Measurements from ENCODE around the gene BFSP1.

Gene BFSP1

GRCh38 chr20:17530716-17531664, at the start of gene BFSP1:
Gene BFSP1, minus strand, starts transcription at chr20:17531379. Its CDS starts 50 bp downstream, at chr20:17531329.
- DNase-seq, result peak; percentile 80

GRCh38 chr20:17580895-17581294, 49.7 kb upstream of the BFSP1 start:
- DNase-seq, result no peak

GRCh38 chr20:17579369-17580039, 48.3 kb upstream of the BFSP1 start:
- no peak for DNase-seq

GRCh38 chr20:17576215-17576614, 45.0 kb upstream of the BFSP1 start:
- DNase-seq, result no peak

GRCh38 chr20:17573463-17573862, 42.3 kb upstream of the BFSP1 start:
- DNase-seq, result no peak

GRCh38 chr20:17572034-17572638, 41.0 kb upstream of the BFSP1 start:
- DNase-seq, result peak; percentile 36

GRCh38 chr20:17571153-17571527, 40.0 kb upstream of the BFSP1 start:
- DNase-seq, result no peak

GRCh38 chr20:17570347-17571152, 39.4 kb upstream of the BFSP1 start:
- peak; percentile 71 for DNase-seq

- peak; percentile 92 for DNase-seq
These were observed 38.6 kb upstream of the BFSP1 start, which contains the start of gene DSTN for GRCh38 chr20:17569616-17570346. Gene DSTN, plus strand, starts transcription at chr20:17570075. Its CDS starts 134 bp downstream, at chr20:17570209.

GRCh38 chr20:17568972-17569521, 37.9 kb upstream of the BFSP1 start:
- peak; percentile 77 for DNase-seq

- DNase-seq, result no peak
These were observed 37.0 kb upstream of the BFSP1 start for GRCh38 chr20:17568045-17568788.

- no peak for DNase-seq
These were observed 35.2 kb upstream of the BFSP1 start for GRCh38 chr20:17566345-17566744.

- no peak for DNase-seq
These were observed 34.1 kb upstream of the BFSP1 start for GRCh38 chr20:17565169-17565845.

- DNase-seq, result no peak
These were observed 31.7 kb upstream of the BFSP1 start for GRCh38 chr20:17562804-17563305.

GRCh38 chr20:17560344-17561074, 29.3 kb upstream of the BFSP1 start:
- DNase-seq, result no peak

GRCh38 chr20:17559338-17559737, 28.2 kb upstream of the BFSP1 start:
- no peak for DNase-seq

GRCh38 chr20:17558941-17559304, 27.7 kb upstream of the BFSP1 start:
- no peak for DNase-seq

- DNase-seq, result peak; percentile 76
These were observed 27.2 kb upstream of the BFSP1 start for GRCh38 chr20:17558154-17558940.

- peak; percentile 84 for DNase-seq
These were observed 26.5 kb upstream of the BFSP1 start for GRCh38 chr20:17557675-17558006.
